Activated T-cell treated with anti-CD3 and anti-CD28 coated beads, Interleukin-2, amount 50 U/mL, for 4 hours (primary cell): ENCODE measurements around the gene FOXP1. TPM values are rescaled to one million over a fixed set of nuclear protein-coding genes. Genes with fewer than 3 reads are reported as not detected.

ENCODE experiments used
- ATAC-seq, 2 donors: fragments of 200-7000 bp; cut with Tn5 transposase; one replicate each; pipeline ENCODE4 v1.10.0; 2021
- DNase-seq: peaks from one replicate; pipeline ENCODE4 v3.0.0-alpha.2; 2020
- H3K27me3 Mint-ChIP-seq: one replicate; pipeline ENCODE4 v1.8.0; 2021; ENCODE audit warnings: low read depth, mixed read lengths
- H3K36me3 Mint-ChIP-seq: one replicate; pipeline ENCODE4 v1.8.0; 2022; ENCODE audit warnings: mixed read lengths; ENCODE audit not compliant: insufficient read depth
- H3K4me1 Mint-ChIP-seq: one replicate; pipeline ENCODE4 v1.8.0; 2021; ENCODE audit warnings: low read depth, mixed read lengths
- H3K4me3 Mint-ChIP-seq: one replicate; pipeline ENCODE4 v1.8.0; 2021; ENCODE audit warnings: mild to moderate bottlenecking, moderate library complexity, mixed read lengths
- H3K9me3 Mint-ChIP-seq: one replicate; pipeline ENCODE4 v1.8.0; 2021; ENCODE audit warnings: mixed read lengths
- total RNA-seq, 3 donors: library from RNA; stranded (reverse); gene quantifications; one replicate each; pipeline ENCODE4 v1.2.1, GENCODE V29; 2021

Gene FOXP1
- total RNA-seq, 3 donors from 2014 or later: 251 to 263 (median 256) TPM

GRCh38 chr3:71083726-71084131 lies 499.8 kb downstream of the FOXP1 start:
- Mint-ChIP-seq H3K9me3 (peaks cover 3% of the 10 kb centered on the region), H3K4me3 (peak overlapping the region; percentile 52), H3K4me1 (peaks cover 87% of the 10 kb centered on the region), H3K36me3 (peaks cover 43% of the 10 kb centered on the region), H3K27me3 (no peaks in the 10 kb centered on the region)
- DNase-seq: no peak
- ATAC-seq: peak; percentile 38 to 52

GRCh38 chr3:71082833-71083232 lies 500.7 kb downstream of the FOXP1 start:
- DNase-seq: no peak
- peaks cover 87% of the 10 kb centered on the region for H3K4me1 Mint-ChIP-seq
- H3K4me3 Mint-ChIP-seq: peak overlapping the region; percentile 52
- H3K9me3 Mint-ChIP-seq: no peaks in the 10 kb centered on the region
- H3K27me3 Mint-ChIP-seq: no peaks in the 10 kb centered on the region
- peaks cover 42% of the 10 kb centered on the region for H3K36me3 Mint-ChIP-seq
- ATAC-seq: no peak

- H3K27me3 Mint-ChIP-seq: no peaks in the 10 kb centered on the region
- ATAC-seq (peak; percentile 12 to 23), DNase-seq (no peak)
- no peaks in the 10 kb centered on the region for H3K9me3 Mint-ChIP-seq
- peaks cover 91% of the 10 kb centered on the region for H3K4me1 Mint-ChIP-seq
- peak overlapping the region; percentile 4 for H3K4me3 Mint-ChIP-seq
- peaks cover 35% of the 10 kb centered on the region for H3K36me3 Mint-ChIP-seq
Observed at GRCh38 chr3:71080517-71081083, 502.9 kb downstream of the FOXP1 start.

DNA sequence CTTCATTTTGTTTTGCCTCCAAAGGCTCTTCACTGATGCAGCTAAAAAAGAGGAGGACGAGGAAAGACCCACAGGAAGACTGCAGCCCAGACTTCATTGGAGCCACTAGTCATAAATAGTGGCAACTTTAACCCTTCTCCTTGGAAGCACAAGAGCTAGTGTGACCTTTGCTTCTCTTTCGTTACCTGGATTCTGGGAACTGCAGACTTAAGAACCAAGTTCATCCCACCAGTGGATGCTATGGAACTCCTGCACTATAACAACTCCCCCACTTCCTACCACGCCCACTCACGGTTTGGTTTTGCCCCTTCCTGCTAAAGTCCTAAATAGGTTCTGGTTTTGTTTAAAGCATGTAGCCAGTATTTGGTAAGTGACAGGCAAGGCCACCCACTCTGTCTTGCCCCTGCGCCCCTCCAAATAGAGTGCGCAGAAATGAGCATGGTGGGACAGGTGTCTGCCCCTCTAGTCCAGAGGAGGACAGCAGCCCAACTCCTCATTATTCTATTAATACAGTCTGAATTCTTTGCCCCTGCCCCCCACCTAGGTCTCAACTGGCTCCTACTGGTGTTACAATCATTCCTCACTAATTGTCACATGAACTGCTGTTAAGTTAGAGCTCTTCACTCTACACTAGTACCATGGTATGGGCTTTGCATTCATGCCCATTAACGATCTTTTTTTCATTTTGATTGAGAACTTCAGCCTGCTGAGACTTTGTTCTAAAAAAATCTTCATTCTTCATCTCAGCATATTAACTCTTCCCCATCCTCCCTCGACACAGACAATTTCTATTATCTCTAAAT lies 504.6 kb downstream of the FOXP1 start:
- Mint-ChIP-seq H3K4me1 (peaks cover 86% of the 10 kb centered on the region), H3K36me3 (peaks cover 34% of the 10 kb centered on the region), H3K4me3 (peak overlapping the region; percentile 4), H3K27me3 (no peaks in the 10 kb centered on the region), H3K9me3 (no peaks in the 10 kb centered on the region)
- ATAC-seq: no peak
- no peak for DNase-seq

DNA sequence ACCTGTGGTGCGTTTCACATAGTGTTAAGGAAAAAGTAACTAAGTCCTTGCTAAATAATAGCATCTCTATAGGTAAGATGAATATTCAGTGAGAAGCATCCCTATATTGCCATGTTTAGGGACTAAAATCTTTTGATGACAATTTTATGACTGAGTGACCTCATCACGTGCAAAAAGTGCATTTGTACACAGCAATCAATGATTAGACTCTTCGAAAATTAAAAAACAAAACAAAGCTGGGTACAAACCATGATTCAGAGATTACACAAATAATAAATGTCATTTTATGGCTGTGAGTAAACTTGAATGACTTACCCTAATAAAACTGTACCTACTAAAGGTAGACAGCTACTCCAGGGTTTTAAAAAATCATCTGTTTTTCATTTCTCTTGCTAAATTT lies 505.3 kb downstream of the FOXP1 start:
- Mint-ChIP-seq H3K27me3 (no peaks in the 10 kb centered on the region), H3K4me1 (peaks cover 85% of the 10 kb centered on the region), H3K4me3 (no peak overlapping the region), H3K36me3 (peaks cover 35% of the 10 kb centered on the region), H3K9me3 (no peaks in the 10 kb centered on the region)
- DNase-seq (no peak), ATAC-seq (no peak)

DNA sequence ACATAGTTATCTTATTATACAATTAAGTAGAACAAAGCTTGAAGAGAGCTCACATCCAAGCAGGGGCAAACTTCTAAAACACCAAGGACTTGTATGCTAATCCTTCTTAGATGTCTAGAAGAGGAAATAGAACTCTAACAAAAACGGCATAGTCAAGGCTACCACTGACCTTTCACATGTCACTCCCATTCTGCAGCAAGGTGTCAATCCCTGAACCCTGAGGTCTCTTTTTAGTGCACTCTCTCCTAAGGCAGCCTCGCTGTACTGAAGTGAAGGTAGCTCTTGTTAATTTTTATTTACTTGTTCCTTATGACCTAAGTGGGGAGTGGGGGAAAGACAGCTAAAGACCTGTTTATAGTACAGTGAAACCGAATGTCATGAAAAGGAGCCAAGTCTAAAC lies 506.5 kb downstream of the FOXP1 start:
- DNase-seq (no peak), ATAC-seq (no peak)
- no peaks in the 10 kb centered on the region for H3K27me3 Mint-ChIP-seq
- H3K36me3 Mint-ChIP-seq: peaks cover 31% of the 10 kb centered on the region
- H3K9me3 Mint-ChIP-seq: no peaks in the 10 kb centered on the region
- no peak overlapping the region for H3K4me3 Mint-ChIP-seq
- peaks cover 84% of the 10 kb centered on the region for H3K4me1 Mint-ChIP-seq

DNA sequence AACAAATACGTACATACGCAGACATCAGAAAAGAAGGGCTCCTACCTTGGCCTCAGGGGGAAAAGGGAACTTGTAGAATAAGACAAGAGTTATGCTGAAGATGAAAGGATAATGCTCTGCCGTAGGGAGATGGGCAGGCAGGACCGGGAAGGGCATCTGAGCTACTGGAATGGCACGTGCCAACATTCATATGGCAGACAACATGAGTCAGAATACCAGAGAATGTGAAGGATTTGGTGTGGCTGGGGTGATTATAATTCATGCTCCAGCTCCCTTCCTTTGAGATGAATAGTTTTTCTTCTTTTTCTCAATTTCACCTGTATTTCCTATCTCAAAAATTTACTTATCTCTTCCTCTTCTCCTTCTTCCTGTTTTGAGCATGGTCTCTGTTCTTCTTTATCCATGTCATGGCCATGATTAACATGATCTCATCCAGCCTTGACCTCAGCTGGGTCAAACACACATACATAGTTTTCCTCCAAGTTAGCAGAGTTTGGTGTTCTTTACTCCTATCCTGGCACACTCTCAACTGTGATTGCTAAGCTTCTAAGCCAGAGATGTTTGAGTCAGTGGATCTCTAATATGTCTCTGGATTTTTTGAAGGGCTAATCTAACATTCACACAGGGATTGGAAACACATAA lies 507.0 kb downstream of the FOXP1 start:
- no peak for DNase-seq
- Mint-ChIP-seq H3K4me1 (peaks cover 85% of the 10 kb centered on the region), H3K27me3 (no peaks in the 10 kb centered on the region), H3K9me3 (no peaks in the 10 kb centered on the region), H3K4me3 (no peak overlapping the region), H3K36me3 (peaks cover 31% of the 10 kb centered on the region)
- no peak for ATAC-seq

GRCh38 chr3:71075494-71075893 lies 508.0 kb downstream of the FOXP1 start:
- peaks cover 84% of the 10 kb centered on the region for H3K4me1 Mint-ChIP-seq
- no peak overlapping the region for H3K4me3 Mint-ChIP-seq
- H3K9me3 Mint-ChIP-seq: no peaks in the 10 kb centered on the region
- no peaks in the 10 kb centered on the region for H3K27me3 Mint-ChIP-seq
- ATAC-seq: peak; percentile 20 to 21
- DNase-seq: no peak
- peaks cover 31% of the 10 kb centered on the region for H3K36me3 Mint-ChIP-seq

- H3K27me3 Mint-ChIP-seq: no peaks in the 10 kb centered on the region
- H3K4me1 Mint-ChIP-seq: peaks cover 84% of the 10 kb centered on the region
- H3K9me3 Mint-ChIP-seq: no peaks in the 10 kb centered on the region
- DNase-seq (no peak), ATAC-seq (no peak)
- peaks cover 29% of the 10 kb centered on the region for H3K36me3 Mint-ChIP-seq
- no peak overlapping the region for H3K4me3 Mint-ChIP-seq
Observed at GRCh38 chr3:71074423-71074822, 509.1 kb downstream of the FOXP1 start.

GRCh38 chr3:71072986-71073385 lies 510.5 kb downstream of the FOXP1 start:
- Mint-ChIP-seq H3K9me3 (no peaks in the 10 kb centered on the region), H3K27me3 (no peaks in the 10 kb centered on the region), H3K36me3 (peaks cover 23% of the 10 kb centered on the region), H3K4me3 (no peak overlapping the region), H3K4me1 (peaks cover 83% of the 10 kb centered on the region)
- DNase-seq (no peak), ATAC-seq (no peak)

- Mint-ChIP-seq H3K36me3 (peaks cover 23% of the 10 kb centered on the region), H3K27me3 (no peaks in the 10 kb centered on the region), H3K9me3 (no peaks in the 10 kb centered on the region), H3K4me1 (peaks cover 82% of the 10 kb centered on the region), H3K4me3 (no peak overlapping the region)
- DNase-seq (no peak), ATAC-seq (no peak)
Observed at GRCh38 chr3:71072287-71072686, 511.2 kb downstream of the FOXP1 start.

DNA sequence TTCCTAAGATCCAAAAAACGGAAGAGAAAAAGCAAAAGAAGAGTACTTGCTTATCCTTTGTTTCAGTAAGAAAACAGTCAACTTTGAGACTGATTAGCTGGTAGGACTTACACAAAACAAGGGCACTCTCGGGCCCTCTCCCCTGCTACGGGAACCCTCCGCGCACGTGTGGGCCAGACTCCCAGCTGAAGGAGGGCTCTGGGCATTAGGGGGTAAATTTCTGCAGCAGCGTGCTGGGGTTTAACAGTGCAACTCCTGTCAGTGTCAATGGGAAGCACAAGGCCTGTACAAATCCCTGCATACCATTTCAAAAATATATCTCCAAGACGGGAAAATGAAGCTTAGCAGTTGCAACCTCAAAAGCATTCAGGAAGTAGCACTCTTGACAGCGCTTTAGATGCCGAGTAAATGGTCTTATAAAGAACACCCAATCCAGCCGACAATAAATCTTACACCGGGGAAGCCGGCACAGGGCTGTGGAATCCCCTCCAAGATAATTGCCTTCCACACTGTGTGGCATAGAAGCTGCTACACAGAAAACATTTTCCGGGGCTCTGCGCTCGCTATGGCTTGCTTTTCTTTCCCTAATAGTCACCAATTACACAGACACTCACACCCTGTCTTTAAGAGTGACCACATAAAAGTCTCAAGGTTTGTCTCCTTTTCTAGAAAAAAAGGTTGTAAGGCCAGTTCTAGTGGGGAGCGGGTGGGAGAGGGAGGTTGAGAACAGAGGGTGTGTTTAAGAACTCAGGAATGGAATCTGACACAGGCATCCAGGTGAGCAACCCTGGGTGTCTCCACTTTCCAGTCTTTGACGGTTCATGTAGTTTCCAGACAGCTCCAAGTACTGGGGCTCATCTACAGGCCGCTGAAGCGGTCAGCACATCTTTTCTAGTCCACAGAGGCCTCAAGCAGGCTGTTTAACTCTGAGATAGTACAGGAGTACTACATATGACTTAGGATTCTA lies 512.7 kb downstream of the FOXP1 start:
- no peak for DNase-seq
- H3K36me3 Mint-ChIP-seq: peaks cover 19% of the 10 kb centered on the region
- no peaks in the 10 kb centered on the region for H3K27me3 Mint-ChIP-seq
- peaks cover 81% of the 10 kb centered on the region for H3K4me1 Mint-ChIP-seq
- ATAC-seq: no peak
- H3K9me3 Mint-ChIP-seq: no peaks in the 10 kb centered on the region
- no peak overlapping the region for H3K4me3 Mint-ChIP-seq

GRCh38 chr3:71069797-71070196 lies 513.7 kb downstream of the FOXP1 start:
- Mint-ChIP-seq H3K9me3 (no peaks in the 10 kb centered on the region), H3K36me3 (peaks cover 18% of the 10 kb centered on the region), H3K27me3 (no peaks in the 10 kb centered on the region), H3K4me3 (peak overlapping the region; percentile 1), H3K4me1 (peaks cover 74% of the 10 kb centered on the region)
- peak; percentile 16 to 18 for ATAC-seq
- DNase-seq: peak; percentile 70
